ENCODE measurements around the gene OR6J1. TPM values are rescaled to one million over a fixed set of nuclear protein-coding genes. Genes with fewer than 3 reads are reported as not detected.
"Not testable (repeated sequence)": the region's sequence is repeated elsewhere in the genome, so short reads cannot be mapped to it uniquely, and the experiment has no call there.

The OR6J1 gene
- total RNA-seq, 1 donor from 2014 or later, result not detected

DNA sequence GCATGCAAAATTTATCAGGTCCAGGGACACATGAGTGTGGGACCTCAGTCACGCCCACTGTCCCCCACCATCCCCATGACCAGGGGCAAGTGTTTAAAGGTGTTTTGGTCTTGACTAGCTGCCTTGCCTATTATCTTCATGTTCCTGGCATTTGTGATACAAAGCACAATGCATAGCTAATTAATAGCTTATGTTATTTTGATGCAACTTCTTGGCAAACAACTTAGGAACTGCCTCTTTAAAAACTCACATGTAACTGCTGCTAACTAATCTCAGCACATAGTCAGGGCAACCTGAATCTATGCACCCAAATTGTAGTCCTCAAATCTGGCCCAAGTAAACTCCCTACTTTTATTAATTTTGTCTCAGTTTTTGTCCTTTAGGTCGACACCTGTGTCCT is 7.4 kb upstream of the OR6J1 start:
- DNase-seq (ENCODE audit: low spot score), result no peak

DNA sequence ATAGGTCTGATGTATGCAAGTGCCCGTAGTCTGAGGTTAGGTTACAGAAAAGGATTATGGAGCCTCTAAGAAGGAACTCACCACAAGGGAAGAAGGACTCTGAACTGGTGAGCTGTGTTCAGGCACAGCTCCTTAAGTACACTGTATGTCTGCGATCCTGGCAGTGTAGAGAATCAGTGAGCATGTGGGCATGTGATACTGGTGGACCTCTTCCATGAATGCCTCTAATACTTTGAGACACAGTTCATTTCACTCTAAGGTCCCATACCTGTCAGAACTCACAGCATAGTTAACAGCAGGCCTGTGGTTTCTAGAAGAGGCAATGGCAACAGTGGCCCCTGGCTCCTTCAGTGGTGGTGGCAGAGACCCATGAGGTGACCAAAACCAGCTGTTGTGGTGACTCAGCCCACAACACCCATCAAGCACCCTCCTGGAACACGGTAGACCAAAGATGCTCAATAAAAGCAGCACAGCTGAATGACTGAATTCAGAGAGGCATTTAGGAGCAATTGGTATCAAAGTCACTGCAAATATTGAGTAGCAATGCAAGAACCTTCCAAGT is 6.9 kb upstream of the OR6J1 start:
- DNase-seq (ENCODE audit: low spot score), result no peak

DNA sequence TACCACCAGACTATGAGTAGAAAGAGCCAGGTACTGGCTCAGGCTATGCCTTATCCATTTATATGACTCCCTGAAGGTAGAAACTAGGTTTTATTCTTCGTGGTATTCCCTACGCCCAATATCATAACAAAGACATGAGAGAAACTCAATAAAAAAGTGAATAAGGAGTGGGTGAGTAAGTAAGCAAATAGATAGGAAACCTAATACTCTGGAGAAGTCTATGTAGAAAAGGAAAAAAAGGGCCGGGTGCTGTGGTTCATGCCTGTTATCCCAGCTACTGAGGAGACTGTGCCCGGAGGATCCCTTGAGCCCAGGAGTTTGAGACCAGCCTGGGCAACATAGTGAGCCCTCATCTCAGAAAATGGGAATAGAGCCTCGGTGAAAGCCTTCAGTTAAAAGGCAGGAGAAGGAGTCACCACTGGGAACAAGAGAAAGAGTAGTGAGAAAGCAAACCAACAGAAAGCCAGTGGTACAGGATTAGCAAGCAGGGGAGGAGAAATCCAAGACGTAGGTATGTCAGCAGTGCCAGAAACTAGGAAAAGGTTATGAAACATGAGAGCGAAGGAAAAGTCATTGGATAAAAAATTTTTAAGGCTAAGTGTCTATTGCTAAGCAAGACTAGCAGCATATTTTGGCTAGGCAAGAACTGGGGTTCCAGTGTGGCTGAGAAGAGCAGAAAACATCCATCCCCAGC is 6.0 kb upstream of the OR6J1 start:
- no peak for DNase-seq (ENCODE audit: low spot score)

DNA sequence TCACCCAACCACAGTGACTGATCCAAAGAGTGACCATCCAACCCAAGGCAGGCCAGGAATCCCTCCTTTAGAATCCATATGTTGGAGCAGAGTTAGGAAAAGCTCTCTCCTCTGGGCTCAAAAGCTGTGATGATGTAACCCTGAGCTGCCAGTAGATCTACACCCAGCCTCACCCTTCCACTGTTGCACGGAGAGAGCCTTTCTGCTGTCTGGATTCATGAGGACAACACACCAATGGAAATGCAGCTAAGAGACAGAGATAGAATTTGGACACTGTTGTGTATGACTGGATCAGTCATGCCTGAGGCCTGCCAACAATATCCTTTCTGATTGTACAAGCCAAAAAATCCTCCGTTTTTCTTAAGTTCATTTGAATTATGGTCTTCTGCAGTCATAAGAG is 4.4 kb upstream of the OR6J1 start:
- no peak for DNase-seq (ENCODE audit: low spot score)

DNA sequence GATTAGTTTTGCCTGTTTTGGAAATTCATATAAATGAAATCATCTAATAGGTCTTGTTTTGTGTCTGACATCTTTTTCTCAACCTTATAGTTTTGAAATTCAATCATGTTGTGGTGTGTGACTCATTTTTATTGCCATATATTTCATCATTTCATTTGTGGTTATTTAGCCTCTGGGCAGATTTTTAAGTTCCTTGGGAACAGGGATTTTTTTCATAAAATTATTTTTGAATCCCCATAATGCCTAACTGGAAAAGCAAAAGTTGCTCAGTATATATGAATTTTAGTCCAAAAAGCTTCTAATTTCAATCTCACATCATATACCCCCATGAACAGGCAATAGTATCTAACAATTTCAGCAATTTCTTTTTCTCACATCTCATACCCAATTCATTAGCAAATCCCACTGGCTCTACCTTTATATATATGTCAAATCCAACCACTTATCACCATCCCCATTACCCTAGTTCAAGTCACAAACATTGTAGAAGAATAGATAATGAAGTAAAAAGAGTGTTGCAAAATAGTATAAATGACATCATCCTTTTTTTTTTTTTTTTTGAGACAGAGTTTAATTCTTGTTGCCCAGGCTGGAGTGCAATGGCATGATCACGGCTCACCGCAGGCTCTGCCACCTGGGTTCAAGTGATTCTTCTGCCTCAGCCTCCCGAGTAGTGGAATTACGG is 2.6 kb upstream of the OR6J1 start:
- no peak for DNase-seq (ENCODE audit: low spot score)

DNA sequence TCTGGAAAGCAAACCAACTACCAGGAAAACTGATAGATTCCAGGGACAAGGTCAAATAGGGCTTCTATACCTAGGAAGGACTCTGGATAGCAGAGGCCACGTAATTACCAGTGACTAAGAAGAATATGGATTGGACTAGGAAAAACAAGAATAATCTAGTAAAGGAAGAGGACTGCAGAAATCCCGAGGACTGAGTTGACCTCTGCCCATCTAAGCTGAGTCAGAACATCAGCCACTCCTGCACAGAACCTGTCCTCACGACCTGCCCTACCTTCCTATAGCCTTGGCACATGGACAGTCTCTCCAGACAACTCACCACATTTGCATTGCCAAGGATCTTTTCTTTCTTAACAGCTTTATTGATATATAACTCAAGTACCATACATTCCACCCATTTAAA is 2.3 kb downstream of the OR6J1 start:
- DNase-seq (ENCODE audit: low spot score), result no peak

DNA sequence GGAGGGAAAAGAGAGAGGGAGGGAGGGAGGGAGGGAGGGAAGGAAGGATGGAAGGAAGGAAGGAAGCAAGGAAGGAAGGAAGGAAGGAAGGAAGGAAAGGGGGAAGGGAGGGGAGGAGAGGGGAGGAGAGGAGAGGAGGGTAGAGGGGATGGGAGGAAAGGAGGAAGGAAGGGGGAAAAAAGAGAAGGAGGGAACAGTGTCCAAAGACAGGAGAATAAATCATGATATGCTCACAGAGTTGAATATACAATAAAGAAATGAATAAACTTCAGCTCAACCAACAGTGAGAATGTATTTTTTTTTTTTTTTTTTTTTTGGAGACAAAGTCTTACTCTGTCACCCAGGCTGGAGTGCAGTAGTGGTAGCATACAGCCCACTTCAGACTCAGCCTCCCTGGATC is 4.0 kb downstream of the OR6J1 start:
- DNase-seq (ENCODE audit: low spot score), result no peak

DNA sequence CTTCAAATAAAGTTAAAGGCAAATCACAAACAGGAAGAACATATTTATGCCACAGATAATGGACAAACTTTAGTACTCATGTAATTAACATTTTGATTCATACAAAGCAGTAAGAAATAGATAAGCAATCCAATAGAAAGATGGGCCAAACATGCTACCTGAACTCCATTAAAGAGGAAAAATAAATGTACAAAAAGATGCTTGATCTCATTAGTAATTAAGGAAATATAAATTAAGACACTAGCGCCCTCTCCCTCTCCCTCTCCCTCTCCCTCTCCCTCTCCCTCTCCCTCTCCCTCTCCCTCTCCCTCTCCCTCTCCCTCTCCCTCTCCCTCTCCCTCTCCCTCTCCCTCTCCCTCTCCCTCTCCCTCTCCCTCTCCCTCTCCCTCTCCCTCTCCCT is 8.2 kb downstream of the OR6J1 start:
- not testable (repeated sequence) for DNase-seq (ENCODE audit: low spot score)

DNA sequence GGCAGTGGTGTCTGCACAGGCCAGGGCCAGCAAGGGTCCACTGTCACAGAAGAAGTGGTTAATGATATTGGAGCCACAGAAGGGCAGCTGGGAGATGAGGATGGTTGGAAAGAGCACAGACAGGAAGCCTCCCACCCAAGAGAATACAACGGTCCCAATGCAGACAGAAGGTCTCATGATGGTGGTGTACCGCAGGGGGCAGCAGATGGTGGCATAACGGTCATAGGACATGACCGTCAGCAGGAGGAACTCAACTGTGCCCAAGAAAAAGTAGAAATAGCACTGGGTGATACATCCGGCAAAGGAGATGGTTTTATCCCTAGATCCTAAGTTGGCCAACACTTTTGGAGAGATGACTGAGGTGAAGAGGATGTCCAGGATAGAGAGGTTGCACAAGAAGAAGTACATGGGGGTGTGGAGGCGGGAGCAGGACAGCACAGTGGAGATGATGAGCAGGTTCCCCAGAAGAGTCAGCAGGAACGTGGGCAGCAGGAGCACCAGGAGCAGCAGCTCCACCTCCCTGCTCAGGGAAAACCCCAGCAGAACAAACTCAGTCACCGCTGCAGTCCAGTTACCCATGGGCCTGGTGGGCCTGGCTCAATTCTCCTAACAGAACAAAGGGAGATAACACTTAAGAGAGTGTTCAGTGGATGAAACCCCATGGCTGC is 9.8 kb downstream of the OR6J1 start:
- no peak for DNase-seq (ENCODE audit: low spot score)

DNA sequence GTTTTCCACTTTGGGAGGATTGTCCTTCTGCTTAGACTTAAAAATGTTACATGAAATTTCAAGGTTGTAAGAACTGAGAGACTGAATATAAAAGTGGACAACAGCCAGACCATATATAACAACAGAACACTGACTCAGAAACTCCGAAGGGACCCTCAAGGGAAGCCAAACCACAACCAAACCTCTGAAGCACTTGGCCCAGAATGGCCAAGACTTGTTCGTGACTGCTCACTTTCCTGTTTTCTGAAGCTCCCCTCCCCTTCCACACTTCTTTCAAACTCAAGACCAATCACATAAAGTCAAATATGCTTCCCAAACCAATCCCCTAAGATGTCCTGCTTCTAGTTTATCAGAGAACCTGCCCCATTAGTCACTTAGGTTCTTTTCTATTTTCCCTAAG is 13.7 kb downstream of the OR6J1 start:
- DNase-seq (ENCODE audit: low spot score), result no peak

DNA sequence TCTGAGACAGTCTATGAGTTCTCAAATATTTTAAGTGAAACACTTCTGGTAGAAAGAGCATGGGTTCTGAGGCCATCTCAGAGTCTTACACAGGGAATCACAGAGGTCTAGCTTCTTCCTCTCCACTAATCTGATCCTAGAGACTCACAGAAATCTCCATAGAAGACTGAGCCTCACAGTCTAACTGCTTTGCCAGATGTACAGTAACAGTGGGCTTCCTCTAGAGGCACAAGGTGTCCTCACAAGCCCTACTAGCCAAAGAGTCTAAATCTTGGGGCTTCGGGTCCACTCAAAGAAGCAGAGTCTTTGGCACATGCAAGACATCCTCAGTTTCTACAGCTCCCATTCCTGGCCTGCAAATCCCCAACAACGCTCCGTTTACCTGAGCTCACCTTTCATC is 14.1 kb downstream of the OR6J1 start:
- DNase-seq (ENCODE audit: low spot score), result no peak

DNA sequence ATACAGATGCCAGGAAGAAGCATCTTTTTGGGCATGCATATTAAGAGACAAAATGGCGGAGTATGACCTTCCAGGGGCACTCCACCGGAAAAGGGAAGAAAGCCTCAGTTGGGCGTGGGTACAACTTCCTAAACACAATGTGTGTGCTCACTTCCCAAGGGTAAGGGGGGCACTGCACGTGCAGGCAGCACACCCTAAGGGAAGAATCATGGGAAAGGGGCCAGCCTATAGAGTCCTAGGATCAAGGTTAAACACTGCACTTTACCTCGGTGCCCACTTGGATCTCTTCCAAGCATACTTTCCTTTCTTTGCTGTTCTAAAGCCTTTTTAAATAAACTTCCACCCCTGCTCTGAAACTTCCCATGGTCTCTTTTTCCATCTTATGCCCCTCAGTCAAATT is 14.8 kb downstream of the OR6J1 start:
- no peak for DNase-seq (ENCODE audit: low spot score)

DNA sequence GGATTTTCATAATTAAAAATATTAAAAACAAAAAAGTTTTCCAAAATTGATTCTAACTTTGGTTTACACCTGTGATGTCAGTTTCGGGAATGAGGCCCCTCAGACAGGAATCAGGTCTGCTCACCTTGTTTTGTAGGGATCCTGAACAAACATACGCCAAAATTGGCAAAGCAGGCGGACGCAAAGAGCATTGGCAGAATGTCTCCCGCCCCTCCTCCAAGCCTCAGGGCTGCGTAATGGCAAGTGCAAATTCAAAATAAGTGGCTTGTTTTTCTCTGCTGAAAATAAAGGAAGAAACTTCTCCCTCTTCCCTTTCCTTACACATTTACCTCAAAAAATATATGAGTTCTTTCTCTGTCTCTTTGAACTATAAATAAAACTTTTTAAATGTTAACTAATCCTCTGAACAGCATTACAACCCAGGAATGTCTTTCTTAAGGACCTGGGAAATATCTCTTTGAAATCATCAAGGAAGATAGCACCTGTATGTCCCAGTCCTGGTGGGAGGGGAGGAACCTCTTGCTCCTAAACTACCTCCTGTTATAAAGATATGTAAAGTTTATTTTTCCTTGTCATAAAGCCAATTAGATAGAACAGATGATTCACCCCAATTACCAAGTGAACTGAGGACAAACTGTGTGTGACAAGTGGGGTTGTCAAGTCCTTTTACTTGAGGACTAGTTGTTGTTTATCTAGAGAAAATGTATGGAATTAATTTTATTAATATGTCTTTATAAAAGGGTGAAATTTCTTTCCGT is 16.5 kb downstream of the OR6J1 start:
- no peak for DNase-seq (ENCODE audit: low spot score)

DNA sequence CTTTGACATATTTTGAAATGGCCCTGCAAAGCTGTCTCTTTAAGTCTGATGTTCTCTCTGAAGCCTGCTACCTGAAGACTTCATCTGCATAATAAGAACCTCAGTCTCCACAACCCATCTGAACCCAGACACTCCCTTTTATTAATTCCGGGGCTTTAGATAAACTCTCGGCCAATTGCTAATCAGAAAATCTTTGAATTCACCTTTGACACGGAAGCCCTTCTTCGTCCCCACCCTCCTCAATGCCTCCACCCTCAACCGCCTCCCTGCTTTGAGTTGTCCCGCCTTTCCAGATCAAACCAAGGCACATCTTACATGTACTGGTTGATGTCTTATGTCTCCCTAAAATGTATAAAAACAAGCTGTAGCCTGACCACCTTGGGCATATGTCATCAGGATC is 17.6 kb downstream of the OR6J1 start:
- DNase-seq (ENCODE audit: low spot score), result no peak

DNA sequence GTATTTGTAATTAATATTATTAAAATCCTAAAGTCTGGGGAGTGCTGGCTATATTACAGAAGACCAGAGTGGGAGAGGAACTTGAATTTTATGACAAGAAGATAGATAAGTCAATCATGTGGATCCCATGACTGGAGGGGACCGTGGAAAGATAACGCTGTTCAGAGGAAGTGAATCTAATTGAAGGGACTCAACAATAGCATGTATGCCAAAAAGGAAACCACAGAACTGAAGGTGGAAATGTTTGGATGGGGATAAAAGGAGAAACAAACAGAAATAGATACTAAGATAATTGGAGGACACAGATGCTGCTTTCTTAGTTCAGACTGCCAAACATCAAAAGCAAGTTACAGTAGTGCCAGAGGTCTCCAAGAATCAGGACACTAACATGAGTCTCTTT is 21.1 kb downstream of the OR6J1 start:
- DNase-seq (ENCODE audit: low spot score), result no peak

DNA sequence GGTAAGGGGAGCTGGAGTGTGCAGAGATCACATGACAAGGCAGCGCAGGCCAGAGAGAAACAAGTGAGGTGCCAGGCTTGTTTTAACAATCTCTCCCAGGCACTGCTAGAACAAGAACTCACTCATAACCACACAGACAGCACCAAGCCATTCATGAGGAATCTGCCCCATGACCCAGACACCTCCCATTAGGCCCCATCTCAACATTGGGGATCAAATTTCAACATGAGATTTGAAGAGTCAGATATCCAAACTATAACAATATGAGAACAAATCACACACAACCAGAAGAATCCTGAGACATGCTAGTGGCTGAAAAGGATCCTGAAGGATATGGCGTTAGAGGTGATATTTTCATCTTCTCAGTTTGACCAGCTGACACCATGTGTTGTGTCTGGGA is 21.9 kb downstream of the OR6J1 start:
- no peak for DNase-seq (ENCODE audit: low spot score)

DNA sequence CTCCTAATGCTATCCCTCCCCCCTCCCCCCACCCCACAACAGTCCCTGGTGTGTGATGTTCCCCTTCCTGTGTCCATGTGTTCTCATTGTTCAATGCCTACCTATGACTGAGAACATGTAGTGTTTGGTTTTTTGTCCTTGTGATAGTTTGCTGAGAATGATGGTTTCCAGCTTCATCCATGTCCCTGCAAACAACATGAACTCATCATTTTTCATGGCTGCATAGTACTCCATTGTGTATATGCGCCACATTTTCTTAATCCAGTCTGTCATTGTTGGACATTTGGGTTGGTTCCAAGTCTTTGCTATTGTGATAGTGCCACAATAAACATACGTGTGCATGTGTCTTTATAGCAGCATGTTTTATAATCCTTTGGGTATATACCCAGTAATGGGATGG is 28.4 kb downstream of the OR6J1 start:
- DNase-seq (ENCODE audit: low spot score), result not testable (repeated sequence)

DNA sequence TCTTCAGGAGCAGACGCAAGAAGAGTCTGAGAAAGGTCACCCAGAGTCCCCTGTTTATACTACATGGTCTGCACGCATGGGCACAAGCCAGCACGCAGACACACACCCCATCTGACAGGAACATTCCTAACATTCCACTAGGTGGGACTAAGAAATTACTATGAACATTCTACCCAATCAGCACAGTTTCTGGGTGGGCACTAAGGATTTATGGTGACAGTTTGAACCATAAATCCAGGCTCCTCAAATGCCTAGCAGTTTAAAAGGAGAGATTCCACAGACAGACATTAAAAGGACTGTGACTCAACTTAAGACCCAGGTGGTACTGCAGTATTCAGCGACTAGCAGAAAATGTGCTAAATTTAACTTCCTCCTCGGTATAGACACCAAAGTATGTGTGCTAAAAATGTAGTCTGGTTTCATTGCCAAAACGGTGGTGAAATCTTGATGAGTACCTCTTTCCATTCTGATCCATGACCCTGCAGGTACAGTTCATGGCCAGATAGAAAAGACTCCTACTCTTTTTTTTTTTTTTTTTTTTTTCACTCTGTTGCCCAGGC is 29.8 kb downstream of the OR6J1 start:
- no peak for DNase-seq (ENCODE audit: low spot score)

DNA sequence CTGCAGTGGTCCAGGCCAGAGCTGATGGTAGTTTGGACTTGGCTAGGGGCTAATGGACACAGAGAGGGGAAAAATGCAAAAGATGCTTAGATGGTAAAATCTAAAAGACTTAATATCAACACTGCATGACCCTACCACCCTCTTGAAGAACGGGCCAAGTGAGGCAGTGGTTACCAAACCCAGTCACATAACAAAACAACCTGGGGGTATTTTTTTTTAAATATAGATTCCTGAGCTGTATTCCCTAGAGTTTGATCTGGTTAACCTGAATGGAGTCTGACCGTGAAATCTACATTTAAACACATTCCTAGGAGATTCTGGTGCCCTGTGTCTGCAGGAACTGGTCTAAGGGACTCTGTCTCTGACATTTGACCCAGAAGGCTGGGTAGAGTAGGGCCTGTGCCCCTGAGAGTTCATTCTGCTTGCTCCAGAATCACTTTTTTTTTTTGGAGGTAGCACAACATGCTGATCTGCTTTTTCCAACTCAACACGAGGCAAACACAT is 30.4 kb downstream of the OR6J1 start:
- no peak for DNase-seq (ENCODE audit: low spot score)

DNA sequence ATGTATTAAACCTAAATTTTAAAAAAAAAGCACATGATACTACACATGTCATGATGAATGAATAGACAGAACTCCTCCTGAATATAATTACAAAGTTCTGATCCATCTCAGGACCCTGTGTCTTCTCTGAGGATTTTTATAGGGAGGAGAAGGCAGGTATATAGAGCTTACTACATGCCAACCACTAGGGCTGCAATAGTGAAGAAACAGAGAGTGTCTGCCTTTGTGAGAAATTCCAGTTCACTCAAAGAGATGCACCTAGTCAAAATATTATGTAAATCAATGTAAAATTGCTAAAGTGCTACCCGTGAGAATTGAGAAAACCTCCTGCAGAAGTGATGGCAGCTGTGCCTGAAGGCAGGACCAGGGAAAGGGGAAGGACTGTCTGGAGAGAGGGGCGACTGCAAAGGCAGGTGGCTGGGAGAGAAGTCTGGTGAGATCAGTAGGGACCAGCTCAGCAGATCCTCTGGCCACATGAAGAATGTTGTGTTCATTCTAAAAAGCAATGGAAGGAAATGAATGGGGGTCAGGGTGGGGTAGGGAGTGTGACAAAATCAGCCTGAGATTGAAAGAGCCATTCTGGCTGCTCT is 31.0 kb downstream of the OR6J1 start:
- DNase-seq (ENCODE audit: low spot score), result no peak

DNA sequence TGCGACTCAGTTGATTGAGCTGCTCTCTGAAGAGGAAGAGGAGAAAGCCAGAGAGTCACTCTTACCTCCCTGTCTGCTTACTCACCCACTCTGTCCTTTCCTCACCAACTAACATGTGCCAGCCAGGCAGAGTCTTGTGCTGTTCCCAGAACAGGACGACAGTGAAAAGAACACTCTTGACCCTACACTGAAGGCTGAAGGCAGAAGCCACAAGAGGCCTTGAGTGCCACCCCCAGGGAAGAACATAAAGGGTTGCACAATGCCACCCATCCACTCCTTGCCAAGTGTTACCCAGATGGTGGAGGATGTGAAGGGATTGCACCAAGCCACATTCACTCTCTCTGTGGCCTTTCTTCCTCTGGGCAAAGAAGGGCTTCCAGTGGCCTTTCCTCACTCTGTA is 33.2 kb downstream of the OR6J1 start:
- no peak for DNase-seq (ENCODE audit: low spot score)

Data from mesenteric fat pad (tissue), 1 donor.